Heart left ventricle (tissue), 13 donors: ENCODE results near the gene CHRDL2.

Experiments
- CTCF ChIP-seq, 12 donors: fragments of 200-600 bp; sonication (generic) in 4 of 12; IDR thresholded peaks; one replicate each; pipeline versions ENCODE4 v1.5.0 to v1.8.0; 2018 to 2022; ENCODE audit warnings: antibody characterized with exemption in 12 of 12, mild to moderate bottlenecking in 5 of 12
- POLR2A ChIP-seq, 2 donors: fragments of 450-650 bp; IDR thresholded peaks; one replicate each; pipeline ENCODE4 v1.6.1; 2017; ENCODE audit warnings: antibody characterized with exemption in 2 of 2, mild to moderate bottlenecking in 2 of 2, moderate library complexity in 2 of 2
- donor health status: ischemic (EF 13 %, LVEDD 7.1; RV severe dilation, severe dysfunction).
- donor health status: DM: no; HTN: yes; CAD: no.
- donor health status: DM: no; HTN: no; CAD: no.
- donor health status: ischemic (EF 25% LVEDD 6.9; RV normal size, moderate dysfunction).
- donor health status: ischemic (EF 25% LVEDD 5.7; RV mildly dilated, moderate dysfunction).
- donor health status: ischemic (EF 35%, LVEDD 5.7; RV mildly dilated, moderate dysfunction).
- donor health status: nonischemic (EF 11% LVEDD 7.7; RV severe dilation, severe dysfunction).
- donor health status: DM: yes; HTN: yes; CAD: no.
- donor health status: PGD.
- donor health status: ischemic (EF 29% LVEDD 5.4; RV normal size, mild dysfunction).
- donor health status: nonischemic (EF 23%, LVEDD 6.1; RV moderate dilation, normal function).

- TF ChIP-seq POLR2A (IDR thresholded peaks at IDR 0.05) (no peak), CTCF (IDR thresholded peaks at IDR 0.05) (no peak)
Observed at GRCh38 chr11:74749965-74750296, 18.7 kb upstream of the CHRDL2 start.
